MCF 10A (cell line): ENCODE measurements around the gene SYNGR4. TPM values are rescaled to one million over a fixed set of nuclear protein-coding genes. Genes with fewer than 3 reads are reported as not detected.

Experiments
- BruUV-seq: library from RNA; stranded (reverse); fragments of 400-500 nt; replicated peaks from 2 replicates; lab custom pipeline; 2021; lab: Mats Ljungman, UMichigan
- CTCF ChIA-PET: fragments of 300-600 bp; sonication (Branson Sonifier 250); formaldehyde crosslinking; extraction: SDS; loops from one replicate; lab custom pipeline; 2021; ENCODE audit warnings: antibody characterized with exemption, inconsistent platforms; lab: Yijun Ruan, JAX
- POLR2A ChIA-PET: fragments of 300-600, 350-650 bp; sonication (Branson Sonifier 250); formaldehyde crosslinking; extraction: SDS; loops from one replicate; lab custom pipeline; 2020; ENCODE audit warnings: antibody characterized with exemption, inconsistent platforms; lab: Yijun Ruan, JAX
- DNase-seq: peaks from one replicate; pipeline ENCODE4 v3.0.0-alpha.2; 2018; ENCODE audit not compliant: unreplicated experiment
- H3K27ac Mint-ChIP-seq: one replicate; pipeline ENCODE4 v1.8.0; 2022; ENCODE audit warnings: mild to moderate bottlenecking, low read depth, mixed read lengths; ENCODE audit not compliant: unreplicated experiment
- H3K27me3 Mint-ChIP-seq: one replicate; pipeline ENCODE4 v1.8.0; 2022; ENCODE audit warnings: mixed read lengths; ENCODE audit not compliant: insufficient read depth, unreplicated experiment
- H3K36me3 Mint-ChIP-seq: one replicate; pipeline ENCODE4 v1.8.0; 2022; ENCODE audit warnings: mild to moderate bottlenecking, moderate library complexity, mixed read lengths; ENCODE audit not compliant: insufficient read depth, unreplicated experiment
- H3K4me1 Mint-ChIP-seq: one replicate; pipeline ENCODE4 v1.8.0; 2022; ENCODE audit warnings: mixed read lengths; ENCODE audit not compliant: insufficient read depth, unreplicated experiment
- H3K4me3 Mint-ChIP-seq: one replicate; pipeline ENCODE4 v1.8.0; 2022; ENCODE audit warnings: mild to moderate bottlenecking, moderate library complexity, mixed read lengths; ENCODE audit not compliant: unreplicated experiment
- H3K9me3 Mint-ChIP-seq: one replicate; pipeline ENCODE4 v1.8.0; 2022; ENCODE audit warnings: mixed read lengths; ENCODE audit not compliant: unreplicated experiment
- intact Hi-C: fragments of 100-400 bp; cut with micrococcal nuclease; formaldehyde crosslinking; loops from 2 replicates; pipeline ENCODE4 v1.14.1; 2022
- total RNA-seq: library from RNA; stranded (reverse); gene quantifications from 2 replicates; pipeline ENCODE4 v1.2.3, GENCODE V29; 2022
- TF ChIP-seq, protein P1 (sequence below): fragments of 200-600 bp; IDR thresholded peaks from one replicate; pipeline ENCODE4 v1.8.0; 2022; ENCODE audit warnings: antibody characterized with exemption, mild to moderate bottlenecking; ENCODE audit not compliant: unreplicated experiment

SYNGR4 gene
- total RNA-seq, 1 experiment from 2014 or later, result not detected

DNA sequence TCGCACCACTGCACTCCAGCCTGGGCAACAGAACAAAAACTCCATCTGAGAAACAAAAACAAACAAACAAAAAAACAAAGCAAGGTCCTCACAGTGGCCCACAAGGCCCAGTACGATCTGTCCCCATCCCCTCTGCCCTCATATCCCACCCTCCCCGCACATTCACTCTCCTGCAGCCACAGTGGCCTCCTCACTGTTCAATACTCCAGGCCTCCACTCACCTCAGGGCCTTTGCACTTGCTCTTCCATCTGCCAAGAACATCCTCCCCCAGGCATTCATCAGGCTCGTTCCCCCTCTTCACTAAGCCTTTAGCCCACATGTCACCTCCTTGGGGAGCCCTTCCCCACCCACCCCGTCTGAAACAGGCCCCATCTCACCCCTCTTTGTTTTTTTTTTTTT lies 5.0 kb upstream of the SYNGR4 start:
- intact Hi-C loops, result no loop called here
- H3K4me3 Mint-ChIP-seq, result no peak overlapping the region
- H3K4me1 Mint-ChIP-seq, result no peaks in the 10 kb centered on the region
- no TSS peak for BruUV-seq
- no peaks in the 10 kb centered on the region for H3K9me3 Mint-ChIP-seq
- ChIA-PET POLR2A (no interaction called here), CTCF (interaction anchor here (0.7 kb wide), 1 partner anchor 247 kb away, joined by 3 read pairs; the partner anchor contains the start of gene SPACA4)
- no peak for DNase-seq
- H3K36me3 Mint-ChIP-seq, result peaks cover 20% of the 10 kb centered on the region
- TF ChIP-seq, protein P1, sequence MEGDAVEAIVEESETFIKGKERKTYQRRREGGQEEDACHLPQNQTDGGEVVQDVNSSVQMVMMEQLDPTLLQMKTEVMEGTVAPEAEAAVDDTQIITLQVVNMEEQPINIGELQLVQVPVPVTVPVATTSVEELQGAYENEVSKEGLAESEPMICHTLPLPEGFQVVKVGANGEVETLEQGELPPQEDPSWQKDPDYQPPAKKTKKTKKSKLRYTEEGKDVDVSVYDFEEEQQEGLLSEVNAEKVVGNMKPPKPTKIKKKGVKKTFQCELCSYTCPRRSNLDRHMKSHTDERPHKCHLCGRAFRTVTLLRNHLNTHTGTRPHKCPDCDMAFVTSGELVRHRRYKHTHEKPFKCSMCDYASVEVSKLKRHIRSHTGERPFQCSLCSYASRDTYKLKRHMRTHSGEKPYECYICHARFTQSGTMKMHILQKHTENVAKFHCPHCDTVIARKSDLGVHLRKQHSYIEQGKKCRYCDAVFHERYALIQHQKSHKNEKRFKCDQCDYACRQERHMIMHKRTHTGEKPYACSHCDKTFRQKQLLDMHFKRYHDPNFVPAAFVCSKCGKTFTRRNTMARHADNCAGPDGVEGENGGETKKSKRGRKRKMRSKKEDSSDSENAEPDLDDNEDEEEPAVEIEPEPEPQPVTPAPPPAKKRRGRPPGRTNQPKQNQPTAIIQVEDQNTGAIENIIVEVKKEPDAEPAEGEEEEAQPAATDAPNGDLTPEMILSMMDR, result no peak
- no peaks in the 10 kb centered on the region for H3K27me3 Mint-ChIP-seq
- no peak overlapping the region for H3K27ac Mint-ChIP-seq

DNA sequence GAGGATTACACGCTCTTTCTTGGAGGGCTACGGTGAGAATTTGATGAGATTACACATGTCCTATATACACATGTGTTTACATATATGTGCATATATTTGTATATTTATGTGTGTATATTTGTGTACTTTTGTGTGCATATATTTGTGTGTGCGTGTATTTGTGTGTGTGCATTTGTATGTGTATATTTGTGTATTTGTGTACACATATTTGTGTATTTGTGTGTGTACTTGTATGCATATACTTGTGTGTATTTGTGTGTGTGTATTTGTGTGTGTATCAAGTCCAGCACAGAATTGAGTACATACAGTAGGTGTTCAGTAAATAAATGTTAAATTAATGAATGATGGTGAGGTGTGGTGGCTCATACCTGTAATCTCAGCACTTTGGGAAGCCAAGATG lies 2.3 kb upstream of the SYNGR4 start:
- H3K36me3 Mint-ChIP-seq, result peaks cover 14% of the 10 kb centered on the region
- H3K27me3 Mint-ChIP-seq, result no peaks in the 10 kb centered on the region
- no peaks in the 10 kb centered on the region for H3K9me3 Mint-ChIP-seq
- intact Hi-C loops, result no loop called here
- TF ChIP-seq, protein P1, result no peak
- no peak for DNase-seq
- ChIA-PET POLR2A (interaction anchor here (2.2 kb wide), 1 partner anchor 21 kb away, joined by 11 read pairs; no protein-coding TSS in a partner anchor), CTCF (no interaction called here)
- TSS peak; percentile 45 for BruUV-seq
- no peaks in the 10 kb centered on the region for H3K4me1 Mint-ChIP-seq
- H3K27ac Mint-ChIP-seq, result no peak overlapping the region
- no peak overlapping the region for H3K4me3 Mint-ChIP-seq

DNA sequence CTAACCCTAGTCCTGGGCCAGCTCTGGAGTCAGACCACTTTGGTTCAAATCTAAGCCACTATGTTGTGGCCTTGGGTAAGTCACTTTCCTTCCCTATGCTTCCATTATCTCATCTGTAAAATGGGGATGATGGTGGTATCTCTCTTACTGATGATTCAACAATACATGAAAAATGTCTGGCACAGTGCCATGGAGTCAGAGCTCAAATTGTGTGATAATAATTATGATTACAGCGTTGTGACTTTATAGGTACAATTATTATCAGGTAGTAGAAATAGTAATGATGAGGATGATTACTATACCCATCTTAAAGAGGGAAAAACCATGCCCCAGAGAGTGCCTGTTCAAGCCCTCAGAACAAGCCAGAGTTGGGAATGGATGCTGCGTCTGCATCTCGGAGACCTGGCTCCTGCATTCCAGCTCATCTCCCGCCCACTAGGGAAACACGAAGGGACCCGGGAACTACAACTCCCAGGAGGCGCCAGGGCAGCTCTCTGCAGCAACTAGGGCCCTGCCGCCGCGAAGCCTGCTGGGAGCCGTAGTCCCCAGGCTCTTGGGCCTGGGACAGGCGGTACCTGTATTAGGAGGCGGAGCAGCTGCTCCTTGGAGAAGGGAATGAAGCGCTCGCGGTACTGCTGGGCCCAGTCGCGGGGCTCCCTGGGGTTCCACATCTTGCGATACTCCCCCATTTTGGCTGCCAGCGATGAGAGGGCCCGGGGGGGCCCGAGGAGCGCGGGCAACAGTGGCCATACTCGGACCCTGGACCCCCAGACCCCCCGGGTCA lies 1.3 kb upstream of the SYNGR4 start:
- H3K36me3 Mint-ChIP-seq, result peaks cover 6% of the 10 kb centered on the region
- intact Hi-C loops, result no loop called here
- H3K9me3 Mint-ChIP-seq, result no peaks in the 10 kb centered on the region
- ChIA-PET CTCF (interaction anchor here (0.6 to 1.0 kb wide), 2 partner anchors 91 to 226 kb away, joined by 3 read pairs; no protein-coding TSS in a partner anchor), POLR2A (interaction anchor here (0.6 to 2.9 kb wide), 18 partner anchors 9 to 643 kb away, joined by 3 to 43 read pairs (median 6); partner anchors contain the start of genes GRWD1, KDELR1, RPL18 and SPHK2)
- no TSS peak for BruUV-seq
- H3K4me1 Mint-ChIP-seq, result no peaks in the 10 kb centered on the region
- H3K4me3 Mint-ChIP-seq, result peak overlapping the region; percentile 79
- peak overlapping the region; percentile 88 for H3K27ac Mint-ChIP-seq
- DNase-seq, result peak; percentile 98
- H3K27me3 Mint-ChIP-seq, result no peaks in the 10 kb centered on the region
- TF ChIP-seq, protein P1, result no peak

GRCh38 chr19:48363500-48363809 lies 712 bp upstream of the SYNGR4 start:
- no peaks in the 10 kb centered on the region for H3K9me3 Mint-ChIP-seq
- H3K27ac Mint-ChIP-seq, result peak overlapping the region; percentile 88
- no TSS peak for BruUV-seq
- TF ChIP-seq, protein P1, result no peak
- peaks cover 6% of the 10 kb centered on the region for H3K36me3 Mint-ChIP-seq
- ChIA-PET CTCF (interaction anchor here (0.6 kb wide), 3 partner anchors 42 to 618 kb away, joined by 3 read pairs; a partner anchor contains a TSS), POLR2A (interaction anchor here (0.7 to 2.9 kb wide), 20 partner anchors 9 to 644 kb away, joined by 3 to 43 read pairs (median 4); partner anchors contain the start of genes GRWD1, KDELR1, RPL18 and SPHK2)
- intact Hi-C loops, result no loop called here
- peak overlapping the region; percentile 79 for H3K4me3 Mint-ChIP-seq
- H3K27me3 Mint-ChIP-seq, result no peaks in the 10 kb centered on the region
- no peaks in the 10 kb centered on the region for H3K4me1 Mint-ChIP-seq
- no peak for DNase-seq
